Stimulated activated naive CD8-positive, alpha-beta T cell treated with anti-CD3 and anti-CD28 coated beads, Interleukin-15, Interleukin-2, amounts not matched to agents 100 ng/mL and 50 ng/mL, for 24 hours (primary cell): Measurements from ENCODE around the gene NAA10.

Experiments used
- H3K27ac Mint-ChIP-seq: one replicate; pipeline ENCODE4 v1.8.0; 2021; ENCODE audit warnings: mild to moderate bottlenecking, mixed read lengths
- H3K27me3 Mint-ChIP-seq: one replicate; pipeline ENCODE4 v1.8.0; 2021; ENCODE audit warnings: mixed read lengths
- H3K36me3 Mint-ChIP-seq: one replicate; pipeline ENCODE4 v1.8.0; 2021; ENCODE audit warnings: low read depth, mixed read lengths
- H3K4me1 Mint-ChIP-seq: one replicate; pipeline ENCODE4 v1.8.0; 2021; ENCODE audit warnings: low read depth, mixed read lengths
- H3K4me3 Mint-ChIP-seq: one replicate; pipeline ENCODE4 v1.8.0; 2021; ENCODE audit warnings: mild to moderate bottlenecking, mixed read lengths
- H3K9me3 Mint-ChIP-seq: one replicate; pipeline ENCODE4 v1.8.0; 2021; ENCODE audit warnings: mixed read lengths

Gene NAA10

DNA sequence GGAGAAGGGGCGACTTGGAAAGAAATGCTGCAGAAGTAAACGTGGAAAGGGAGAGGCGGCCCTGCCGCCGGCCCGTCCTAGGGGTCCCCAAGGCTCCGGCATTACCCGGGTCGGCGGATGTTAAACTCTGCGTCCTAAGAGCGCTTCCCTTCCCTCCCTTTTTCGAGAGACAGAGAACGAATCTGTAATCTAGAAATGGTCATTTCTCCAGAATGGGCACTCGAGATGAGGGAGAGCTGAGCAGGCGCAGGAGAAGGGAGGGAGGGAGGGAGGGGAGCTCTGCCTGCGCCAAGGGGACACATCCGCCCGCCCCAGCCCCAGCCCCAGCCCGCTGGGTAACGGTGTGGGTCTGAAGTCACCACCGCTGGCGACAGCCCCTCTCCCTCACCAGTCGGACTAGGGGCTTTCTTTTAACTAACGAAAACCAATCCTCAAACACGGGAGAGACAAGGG is 35.1 kb upstream of the NAA10 start:
- Mint-ChIP-seq H3K4me3 (peak overlapping the region; percentile 92), H3K4me1 (peaks cover 48% of the 10 kb centered on the region), H3K9me3 (no peaks in the 10 kb centered on the region), H3K27ac (peak overlapping the region; percentile 40), H3K27me3 (no peaks in the 10 kb centered on the region), H3K36me3 (peaks cover 18% of the 10 kb centered on the region)

DNA sequence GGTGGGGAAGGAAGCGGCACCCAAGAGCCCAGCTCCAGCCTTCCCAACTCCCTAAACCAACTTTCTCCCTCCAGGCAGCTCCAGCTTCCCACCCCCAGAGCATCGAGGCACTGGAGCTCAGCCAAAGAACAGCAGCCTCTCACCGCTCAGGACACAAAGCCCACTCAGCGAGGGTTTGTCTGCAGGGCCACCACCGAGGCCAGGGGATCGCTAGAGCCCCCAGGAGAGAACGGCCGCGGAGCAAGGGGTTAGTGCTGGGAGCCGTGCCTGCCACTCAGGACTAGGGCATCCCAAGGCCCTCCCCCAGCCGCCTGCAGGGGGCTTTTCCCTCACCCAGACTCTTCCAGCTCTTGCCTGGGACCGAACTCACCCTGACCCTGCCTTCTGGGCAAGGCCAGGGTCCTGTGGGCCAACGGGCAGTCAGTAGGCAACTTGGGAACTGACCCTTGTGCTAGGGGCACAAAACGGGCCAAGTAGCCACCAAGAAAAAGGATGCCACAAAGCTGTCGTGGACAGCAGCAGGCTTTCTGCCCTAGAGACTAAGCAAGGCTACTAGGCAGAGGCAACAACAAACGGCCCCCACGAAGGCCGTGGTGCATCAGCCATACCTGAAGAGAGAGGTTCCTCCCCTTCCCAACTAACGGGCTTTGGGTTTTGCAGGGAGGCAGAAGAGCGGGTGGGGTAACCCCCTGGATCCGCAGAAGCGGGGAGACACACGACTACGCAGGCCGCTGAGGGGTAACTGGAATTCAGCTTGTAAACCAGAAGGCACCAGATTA is 34.5 kb upstream of the NAA10 start:
- Mint-ChIP-seq H3K27me3 (no peaks in the 10 kb centered on the region), H3K36me3 (peaks cover 18% of the 10 kb centered on the region), H3K27ac (peak overlapping the region; percentile 63), H3K9me3 (no peaks in the 10 kb centered on the region), H3K4me1 (peaks cover 42% of the 10 kb centered on the region), H3K4me3 (peak overlapping the region; percentile 92)

DNA sequence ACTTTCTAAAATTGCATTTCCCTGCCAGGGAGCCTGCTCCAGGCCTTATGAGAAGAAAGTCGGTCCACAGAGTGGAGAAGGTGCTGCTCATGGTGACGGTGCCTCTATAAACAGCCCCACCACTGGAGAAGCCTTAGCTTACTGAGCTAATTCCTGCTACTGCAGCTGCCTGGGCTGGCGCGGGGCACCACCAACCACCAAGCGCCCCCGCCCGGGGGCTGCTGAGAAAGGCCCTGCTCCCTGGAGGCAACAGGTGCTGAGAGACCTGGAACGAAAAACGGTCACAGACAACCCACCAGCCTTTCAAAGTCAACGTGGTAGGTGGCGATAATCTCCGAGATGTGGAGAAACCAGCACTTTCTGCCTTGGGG is 33.9 kb upstream of the NAA10 start:
- H3K27me3 Mint-ChIP-seq, result no peaks in the 10 kb centered on the region
- H3K4me1 Mint-ChIP-seq, result peaks cover 37% of the 10 kb centered on the region
- H3K36me3 Mint-ChIP-seq, result peaks cover 18% of the 10 kb centered on the region
- H3K9me3 Mint-ChIP-seq, result no peaks in the 10 kb centered on the region
- H3K4me3 Mint-ChIP-seq, result peak overlapping the region; percentile 92
- peak overlapping the region; percentile 86 for H3K27ac Mint-ChIP-seq

DNA sequence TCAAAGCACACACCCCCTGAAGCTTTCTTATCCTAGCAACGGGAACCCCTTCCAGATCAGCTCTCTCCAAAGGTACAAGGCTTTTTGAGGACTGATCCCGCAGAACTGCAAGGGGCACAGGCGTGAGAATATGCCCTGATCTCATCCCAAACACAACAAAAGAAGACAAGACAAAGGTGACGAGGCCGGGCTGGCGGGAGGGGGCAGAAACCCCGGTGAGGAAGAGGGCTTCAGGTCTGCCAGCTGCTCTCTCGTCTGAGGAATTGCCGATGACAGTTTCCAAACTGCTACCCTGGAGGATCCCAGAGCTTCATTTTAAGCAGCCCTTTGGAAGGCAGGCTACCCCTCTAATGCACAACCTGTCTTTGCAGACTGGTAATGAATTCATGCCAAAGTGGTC is 33.4 kb upstream of the NAA10 start:
- Mint-ChIP-seq H3K27me3 (no peaks in the 10 kb centered on the region), H3K36me3 (peaks cover 18% of the 10 kb centered on the region), H3K9me3 (no peaks in the 10 kb centered on the region), H3K4me3 (peak overlapping the region; percentile 92), H3K27ac (peak overlapping the region; percentile 86), H3K4me1 (peaks cover 32% of the 10 kb centered on the region)

DNA sequence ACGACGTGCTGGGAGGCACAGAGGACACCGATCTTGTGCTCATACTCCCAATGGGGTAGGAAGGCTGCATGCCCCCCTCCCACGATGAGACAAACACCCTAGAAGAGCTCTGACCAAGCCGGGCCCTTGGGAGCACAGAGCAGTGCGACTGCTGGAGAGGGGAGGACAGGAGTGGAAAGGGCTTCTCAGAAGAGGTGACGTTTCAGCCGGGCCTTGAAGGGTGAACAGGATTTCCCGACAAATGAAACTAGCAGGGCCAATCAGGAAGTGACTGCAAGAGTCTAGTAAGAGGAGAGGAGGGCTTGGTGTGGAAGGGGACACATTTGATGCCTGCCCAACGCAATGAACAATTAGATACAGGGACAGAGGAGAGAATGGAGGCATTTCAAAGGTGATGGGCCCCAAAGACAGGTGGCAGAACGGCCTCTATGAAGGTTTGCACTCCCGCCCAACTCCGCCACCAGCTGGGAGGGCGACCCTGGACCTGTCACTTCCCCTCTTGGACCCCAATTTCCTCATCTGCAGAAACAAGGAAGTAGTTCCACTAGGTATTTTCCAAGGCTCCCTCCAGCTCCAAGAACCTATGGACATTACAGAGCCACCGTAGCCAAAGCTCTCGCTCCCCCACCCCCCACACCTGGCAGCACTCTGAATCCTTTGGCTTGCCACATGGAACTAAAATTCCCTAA is 32.8 kb upstream of the NAA10 start:
- peak overlapping the region; percentile 86 for H3K27ac Mint-ChIP-seq
- H3K27me3 Mint-ChIP-seq, result no peaks in the 10 kb centered on the region
- H3K4me1 Mint-ChIP-seq, result peaks cover 30% of the 10 kb centered on the region
- H3K9me3 Mint-ChIP-seq, result no peaks in the 10 kb centered on the region
- H3K4me3 Mint-ChIP-seq, result peak overlapping the region; percentile 92
- H3K36me3 Mint-ChIP-seq, result peaks cover 21% of the 10 kb centered on the region

DNA sequence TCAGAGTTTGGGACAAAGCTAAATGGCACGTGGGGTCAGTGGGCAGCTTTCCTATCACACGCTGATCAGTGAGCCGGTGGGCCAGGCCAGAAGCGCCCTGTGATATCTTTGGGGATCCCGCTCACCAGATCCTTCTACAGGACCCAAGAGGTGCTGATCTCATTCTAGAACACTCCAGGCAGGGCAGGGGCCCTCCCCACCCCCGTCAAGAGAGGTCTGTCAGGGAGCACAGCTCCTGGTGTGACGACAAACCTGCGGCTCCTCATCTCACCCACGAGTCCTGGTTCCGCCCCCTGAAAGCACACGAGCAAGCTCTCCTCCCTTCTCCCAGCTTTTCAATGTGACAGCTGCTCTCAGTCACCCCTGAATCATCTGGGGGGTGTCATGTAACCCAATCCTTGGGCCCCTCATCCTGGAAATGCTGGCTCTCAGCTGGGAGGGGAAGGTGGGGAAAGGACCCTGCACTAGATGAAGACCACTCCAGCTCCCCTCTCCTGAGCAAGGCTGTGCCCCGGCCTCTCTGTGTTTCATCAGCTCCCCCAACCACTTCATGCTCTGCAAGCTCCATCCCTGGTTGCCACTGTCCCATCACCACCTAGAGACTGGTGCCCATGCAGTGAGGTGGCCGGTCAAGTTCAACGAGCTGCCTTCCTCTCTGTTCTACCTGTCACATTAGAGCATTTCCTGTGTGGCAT is 32.2 kb upstream of the NAA10 start:
- H3K4me1 Mint-ChIP-seq, result peaks cover 30% of the 10 kb centered on the region
- H3K27me3 Mint-ChIP-seq, result no peaks in the 10 kb centered on the region
- H3K36me3 Mint-ChIP-seq, result peaks cover 25% of the 10 kb centered on the region
- H3K4me3 Mint-ChIP-seq, result peak overlapping the region; percentile 92
- no peaks in the 10 kb centered on the region for H3K9me3 Mint-ChIP-seq
- peak overlapping the region; percentile 86 for H3K27ac Mint-ChIP-seq

DNA sequence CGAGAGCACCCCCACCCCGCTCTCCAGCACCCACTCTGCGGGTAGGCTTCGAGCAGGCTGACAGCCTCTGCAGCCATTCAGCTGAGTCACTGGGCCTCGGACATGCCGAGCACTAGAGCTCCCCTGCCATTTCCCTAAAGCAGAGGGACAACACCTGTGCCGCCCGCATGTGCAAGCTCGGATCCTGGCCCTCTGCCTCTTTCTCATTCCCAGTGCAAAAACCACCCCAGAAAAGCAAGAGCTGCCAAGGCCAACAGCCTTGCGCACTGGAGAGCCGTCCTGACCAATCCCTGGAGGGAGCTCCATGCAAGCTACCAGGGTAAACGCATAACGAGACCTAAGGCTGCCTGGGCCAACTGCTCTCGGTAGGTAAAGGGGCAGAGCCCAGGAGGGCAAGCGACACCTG is 31.4 kb upstream of the NAA10 start:
- H3K4me1 Mint-ChIP-seq, result peaks cover 30% of the 10 kb centered on the region
- H3K4me3 Mint-ChIP-seq, result peak overlapping the region; percentile 92
- H3K27me3 Mint-ChIP-seq, result no peaks in the 10 kb centered on the region
- H3K36me3 Mint-ChIP-seq, result peaks cover 26% of the 10 kb centered on the region
- H3K9me3 Mint-ChIP-seq, result no peaks in the 10 kb centered on the region
- peak overlapping the region; percentile 86 for H3K27ac Mint-ChIP-seq

DNA sequence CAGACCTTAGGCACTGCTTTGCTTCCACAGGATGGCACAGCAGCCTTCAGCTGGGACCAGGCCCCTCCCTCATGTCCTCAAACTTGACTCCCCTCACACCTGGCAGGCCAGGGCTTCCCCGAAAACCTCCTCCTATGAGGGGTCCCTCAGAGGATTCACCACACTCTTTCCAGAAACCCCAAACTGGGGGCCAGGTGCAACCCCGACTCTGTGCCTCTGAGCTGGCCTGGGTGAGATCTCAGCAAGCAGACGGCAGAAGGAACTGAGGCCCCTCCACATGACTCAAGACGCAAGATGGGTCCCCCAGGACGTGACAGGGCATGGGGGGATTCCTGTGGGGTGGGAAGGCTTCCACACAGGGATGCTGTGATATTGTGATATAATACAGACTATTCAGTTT is 30.6 kb upstream of the NAA10 start:
- Mint-ChIP-seq H3K36me3 (peaks cover 32% of the 10 kb centered on the region), H3K27me3 (no peaks in the 10 kb centered on the region), H3K27ac (peak overlapping the region; percentile 45), H3K4me1 (peaks cover 30% of the 10 kb centered on the region), H3K4me3 (no peak overlapping the region), H3K9me3 (no peaks in the 10 kb centered on the region)

DNA sequence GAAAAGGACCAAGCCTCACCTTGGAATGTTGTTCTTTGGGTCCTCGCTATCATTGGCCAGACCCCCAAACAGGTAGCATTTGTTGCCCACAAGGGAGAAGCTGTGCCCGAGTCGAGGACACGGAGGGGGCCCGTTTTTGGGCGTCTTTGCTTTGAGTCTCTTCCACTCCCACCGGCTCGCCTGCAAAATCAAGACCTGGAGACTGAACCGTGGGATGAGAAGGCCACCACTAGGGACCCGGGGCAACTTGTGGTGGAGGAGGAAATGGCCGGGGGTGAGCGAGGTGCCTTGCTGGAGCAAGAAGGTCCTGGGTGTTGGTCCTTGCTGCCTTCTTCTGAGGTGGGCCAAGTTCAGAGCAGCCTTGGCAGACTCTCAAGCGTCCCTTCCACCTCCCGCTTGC is 29.3 kb upstream of the NAA10 start:
- Mint-ChIP-seq H3K4me1 (peaks cover 30% of the 10 kb centered on the region), H3K36me3 (peaks cover 26% of the 10 kb centered on the region), H3K4me3 (no peak overlapping the region), H3K9me3 (no peaks in the 10 kb centered on the region), H3K27ac (no peak overlapping the region), H3K27me3 (no peaks in the 10 kb centered on the region)

DNA sequence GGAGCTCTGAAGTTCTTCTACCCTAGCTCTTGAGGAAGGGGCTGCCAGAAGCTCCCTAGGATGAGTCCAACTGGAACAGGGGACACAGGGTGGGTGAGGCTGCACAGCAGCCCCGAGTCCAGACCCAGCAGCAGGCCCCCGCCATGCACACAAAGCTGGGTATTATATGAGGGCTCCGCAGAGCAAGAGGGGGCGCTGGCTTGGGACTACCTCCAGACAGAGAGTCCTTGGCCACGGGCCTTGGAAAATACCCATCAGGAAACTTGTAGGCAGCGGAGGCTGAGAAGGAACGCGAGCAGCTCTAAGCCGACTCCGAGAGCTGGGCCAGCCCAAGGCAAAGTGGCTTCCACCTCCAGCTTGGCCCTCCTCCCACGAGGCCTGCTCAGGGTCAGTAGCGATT is 28.7 kb upstream of the NAA10 start:
- H3K4me1 Mint-ChIP-seq, result peaks cover 30% of the 10 kb centered on the region
- H3K4me3 Mint-ChIP-seq, result no peak overlapping the region
- no peaks in the 10 kb centered on the region for H3K27me3 Mint-ChIP-seq
- no peaks in the 10 kb centered on the region for H3K9me3 Mint-ChIP-seq
- H3K27ac Mint-ChIP-seq, result no peak overlapping the region
- H3K36me3 Mint-ChIP-seq, result peaks cover 26% of the 10 kb centered on the region

DNA sequence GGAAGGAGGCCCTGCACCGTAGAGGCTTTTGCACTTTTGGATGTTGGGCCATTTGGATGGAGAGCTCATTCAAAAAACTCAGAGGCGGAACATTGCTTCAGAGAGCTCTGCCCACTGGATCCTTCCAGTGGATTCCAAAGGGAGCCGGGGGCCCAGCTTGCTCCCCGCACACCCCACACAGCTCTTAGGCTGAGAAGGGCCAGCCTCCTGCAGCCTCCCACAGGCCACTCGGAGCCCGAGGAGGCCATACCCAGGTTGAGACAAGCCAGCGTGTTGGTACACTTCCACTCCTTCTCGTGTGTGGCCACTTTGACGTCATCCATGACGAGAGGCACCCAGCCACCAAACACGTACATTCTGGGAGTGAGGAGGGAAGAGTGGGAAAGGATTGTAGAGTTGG is 26.5 kb upstream of the NAA10 start:
- no peaks in the 10 kb centered on the region for H3K27me3 Mint-ChIP-seq
- H3K27ac Mint-ChIP-seq, result no peak overlapping the region
- H3K36me3 Mint-ChIP-seq, result peaks cover 13% of the 10 kb centered on the region
- H3K9me3 Mint-ChIP-seq, result no peaks in the 10 kb centered on the region
- H3K4me1 Mint-ChIP-seq, result peaks cover 9% of the 10 kb centered on the region
- H3K4me3 Mint-ChIP-seq, result no peak overlapping the region

DNA sequence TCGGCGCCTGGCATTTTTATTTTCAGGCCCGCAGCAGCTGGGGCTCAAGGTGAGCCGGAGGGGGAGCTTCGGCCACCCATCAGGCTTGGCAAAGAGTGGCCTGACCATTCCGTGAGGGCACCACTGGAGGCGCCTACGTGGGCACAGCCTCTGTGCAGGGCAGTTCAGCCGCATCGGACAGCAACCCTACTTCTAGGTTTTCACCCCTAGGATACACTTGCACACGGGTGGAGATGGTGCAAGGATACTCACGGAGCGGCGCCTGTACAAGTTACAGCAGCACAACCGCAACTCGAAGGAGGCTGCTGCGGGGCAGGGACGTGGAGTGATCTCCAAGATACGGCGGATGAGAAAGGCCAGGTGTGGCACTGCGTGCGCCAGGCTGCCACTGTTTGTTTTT is 25.9 kb upstream of the NAA10 start:
- H3K4me1 Mint-ChIP-seq, result peaks cover 4% of the 10 kb centered on the region
- no peak overlapping the region for H3K27ac Mint-ChIP-seq
- no peak overlapping the region for H3K4me3 Mint-ChIP-seq
- H3K27me3 Mint-ChIP-seq, result no peaks in the 10 kb centered on the region
- peaks cover 14% of the 10 kb centered on the region for H3K36me3 Mint-ChIP-seq
- H3K9me3 Mint-ChIP-seq, result no peaks in the 10 kb centered on the region

DNA sequence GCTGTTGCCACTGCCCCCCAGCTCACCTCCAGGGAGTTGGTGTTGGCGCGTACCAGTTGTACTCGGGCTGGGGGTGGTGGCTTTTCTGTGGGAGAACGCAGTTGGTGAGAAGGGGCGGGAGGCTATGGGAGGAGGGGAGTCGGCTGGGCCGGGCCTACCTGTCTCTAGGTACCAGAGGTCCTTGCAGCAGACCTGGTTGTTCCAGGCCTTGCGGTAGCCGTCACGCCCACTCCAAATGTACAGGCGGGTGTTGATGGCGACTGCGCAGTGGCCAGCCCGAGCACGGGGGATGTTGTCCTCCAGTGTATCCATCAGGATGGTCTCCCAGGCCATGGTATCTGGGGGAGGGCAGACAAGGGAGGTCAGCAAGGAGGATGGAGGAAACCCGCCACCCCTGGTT is 25.2 kb upstream of the NAA10 start:
- Mint-ChIP-seq H3K4me3 (no peak overlapping the region), H3K27ac (no peak overlapping the region), H3K36me3 (peaks cover 17% of the 10 kb centered on the region), H3K27me3 (no peaks in the 10 kb centered on the region), H3K9me3 (no peaks in the 10 kb centered on the region), H3K4me1 (no peaks in the 10 kb centered on the region)

DNA sequence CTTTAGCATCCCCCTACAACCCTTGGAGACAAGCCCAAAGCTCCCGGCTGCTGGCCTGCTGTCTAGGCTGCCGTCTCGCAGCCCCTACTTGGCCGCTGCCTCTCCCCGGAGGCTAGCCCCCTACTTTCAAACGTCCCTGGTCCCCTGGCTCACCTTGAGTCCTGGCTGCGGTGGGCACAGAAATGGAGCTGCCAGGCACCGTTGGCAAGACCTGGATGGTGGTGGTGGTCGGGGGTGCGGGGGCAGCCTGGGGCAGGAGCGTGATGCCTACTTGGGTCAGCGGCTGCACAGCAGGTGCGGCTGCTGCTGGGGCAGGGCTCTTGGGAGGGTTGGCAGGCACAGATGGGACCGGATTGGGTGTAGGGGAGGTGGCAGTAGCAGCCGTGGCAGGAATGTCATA is 24.8 kb upstream of the NAA10 start:
- no peak overlapping the region for H3K27ac Mint-ChIP-seq
- H3K36me3 Mint-ChIP-seq, result peaks cover 17% of the 10 kb centered on the region
- H3K4me3 Mint-ChIP-seq, result no peak overlapping the region
- H3K9me3 Mint-ChIP-seq, result no peaks in the 10 kb centered on the region
- H3K27me3 Mint-ChIP-seq, result no peaks in the 10 kb centered on the region
- H3K4me1 Mint-ChIP-seq, result no peaks in the 10 kb centered on the region

DNA sequence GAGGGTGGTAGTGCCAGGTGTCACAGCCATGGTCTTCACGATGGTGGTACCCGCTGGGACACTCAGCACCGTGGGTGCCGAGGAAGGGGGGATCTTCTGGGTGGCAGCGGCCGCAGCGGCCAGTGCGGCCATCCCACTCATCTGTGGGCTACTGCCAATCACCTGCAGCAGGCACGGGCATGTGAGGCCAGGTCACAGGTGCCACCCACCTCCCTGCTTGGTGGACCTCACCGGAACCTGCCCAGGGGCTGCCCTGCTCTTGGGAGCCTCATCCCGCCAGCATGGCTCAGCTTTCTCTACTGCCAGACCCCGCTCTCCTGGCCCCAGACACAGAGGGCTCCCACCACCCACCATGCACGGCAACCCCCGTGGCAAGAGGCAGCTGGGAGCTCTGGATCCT is 23.8 kb upstream of the NAA10 start:
- Mint-ChIP-seq H3K36me3 (peaks cover 17% of the 10 kb centered on the region), H3K27ac (no peak overlapping the region), H3K9me3 (no peaks in the 10 kb centered on the region)

More for the DNA sequence above, 23.8 kb upstream of the NAA10 start:
- no peak overlapping the region for H3K4me3 Mint-ChIP-seq
- H3K4me1 Mint-ChIP-seq, result no peaks in the 10 kb centered on the region
- no peaks in the 10 kb centered on the region for H3K27me3 Mint-ChIP-seq
